ENCODE data around the gene MYRIP.
"Not testable (repeated sequence)": the region's sequence is repeated elsewhere in the genome, so short reads cannot be mapped to it uniquely, and the experiment has no call there.

The MYRIP gene

DNA sequence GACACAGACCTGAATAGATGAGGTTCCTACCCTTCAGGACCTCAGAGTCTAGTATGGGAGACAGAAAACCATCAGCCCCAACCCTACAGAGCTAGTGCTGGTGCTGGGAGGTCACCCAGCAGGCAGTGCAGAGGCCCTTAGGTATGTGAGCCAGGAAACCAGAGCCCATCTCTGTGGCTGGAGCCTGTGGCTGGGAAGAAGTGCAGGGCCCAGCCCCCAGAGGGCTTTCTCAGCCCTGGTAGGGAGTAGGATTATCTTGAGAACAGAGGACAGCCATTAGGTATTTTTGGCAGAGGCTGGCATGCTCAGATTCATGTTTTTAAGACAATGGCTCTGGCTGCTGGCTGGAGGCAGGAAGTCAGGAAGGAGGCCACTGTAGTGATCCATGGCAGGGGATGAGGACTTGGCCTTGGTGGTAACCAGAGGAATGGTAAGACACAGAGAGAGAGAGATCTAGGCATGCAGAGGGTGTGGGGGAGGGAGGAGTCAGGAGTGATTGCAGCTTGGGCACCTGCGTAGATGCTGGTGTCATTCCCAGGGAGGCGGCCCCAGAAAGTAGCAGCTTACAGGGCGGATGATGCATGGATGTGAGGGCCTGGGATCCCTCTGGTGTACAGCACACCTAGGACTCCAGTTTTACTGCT lies 279.2 kb downstream of the MYRIP start:
- DNase-seq: no peak

GRCh38 chr3:40096661-40097111 lies 287.3 kb downstream of the MYRIP start:
- DNase-seq: peak; percentile 19

- DNase-seq: no peak
These were observed 288.0 kb downstream of the MYRIP start for GRCh38 chr3:40097131-40098117.

DNA sequence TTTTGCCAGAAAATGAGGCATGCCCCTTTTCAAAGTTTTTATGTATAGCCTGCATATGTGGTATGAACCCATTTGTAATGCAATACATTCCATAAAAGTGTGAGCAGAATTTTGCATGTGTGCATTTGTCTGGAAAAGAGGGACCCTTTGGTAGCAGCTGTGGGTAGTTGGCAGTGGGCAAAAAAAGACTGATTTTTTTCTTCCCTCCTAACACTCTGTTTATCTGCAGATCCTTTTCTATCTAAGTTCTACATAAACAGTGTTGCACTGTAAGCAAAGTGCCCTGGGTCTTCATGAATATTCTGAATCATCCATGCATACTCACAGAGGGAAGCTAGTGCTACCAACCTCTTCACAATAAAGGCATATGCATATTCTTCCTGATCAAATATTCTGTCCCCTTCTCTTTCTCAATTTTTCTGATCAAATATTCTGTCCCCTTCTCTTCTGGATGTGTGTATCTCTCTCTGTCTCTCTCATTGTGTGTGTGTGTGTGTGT lies 288.9 kb downstream of the MYRIP start:
- no peak for DNase-seq

GRCh38 chr3:40099871-40100270 lies 290.5 kb downstream of the MYRIP start:
- DNase-seq: no peak

DNA sequence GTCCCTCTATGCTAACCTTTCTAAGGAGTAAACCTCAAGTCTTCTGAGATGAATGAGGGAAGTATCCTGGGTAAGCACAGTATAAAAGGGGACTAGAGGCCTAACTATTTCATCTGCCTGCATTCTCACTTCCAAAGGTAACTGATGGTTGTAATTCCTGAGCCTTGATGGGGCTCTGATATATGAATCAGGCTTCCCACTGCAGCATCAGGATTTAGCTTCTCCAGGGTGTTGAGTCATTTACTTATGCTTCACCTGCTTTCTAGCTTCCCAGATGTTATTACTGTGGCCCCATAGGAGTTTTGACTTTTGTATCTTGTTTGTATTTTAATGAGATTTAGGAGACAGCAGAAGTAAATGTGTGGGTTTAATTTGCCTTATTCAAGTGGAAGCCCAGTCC lies 292.8 kb downstream of the MYRIP start:
- DNase-seq: no peak

GRCh38 chr3:40103829-40104228 lies 294.4 kb downstream of the MYRIP start:
- DNase-seq: no peak

GRCh38 chr3:40104441-40104840 lies 295.0 kb downstream of the MYRIP start:
- no peak for DNase-seq

DNA sequence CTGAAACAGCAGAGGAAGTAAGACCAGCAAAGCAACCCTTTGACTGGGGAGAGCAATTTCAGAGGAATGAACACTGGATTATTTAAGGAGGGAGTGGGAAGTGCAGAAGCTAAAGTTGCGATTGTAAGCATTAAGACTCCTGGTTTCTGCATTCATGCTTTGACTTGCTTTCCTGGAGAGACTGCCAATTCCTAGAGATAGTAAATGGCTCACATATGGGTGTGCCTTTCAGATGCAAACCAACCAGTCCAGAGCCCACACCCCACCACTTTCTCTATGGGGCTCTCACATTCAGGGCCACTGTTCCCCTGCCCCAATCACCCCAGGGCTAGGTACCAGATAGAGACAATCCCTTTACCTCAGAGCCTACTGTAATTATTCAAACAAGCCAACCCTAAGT lies 299.2 kb downstream of the MYRIP start:
- DNase-seq: no peak

DNA sequence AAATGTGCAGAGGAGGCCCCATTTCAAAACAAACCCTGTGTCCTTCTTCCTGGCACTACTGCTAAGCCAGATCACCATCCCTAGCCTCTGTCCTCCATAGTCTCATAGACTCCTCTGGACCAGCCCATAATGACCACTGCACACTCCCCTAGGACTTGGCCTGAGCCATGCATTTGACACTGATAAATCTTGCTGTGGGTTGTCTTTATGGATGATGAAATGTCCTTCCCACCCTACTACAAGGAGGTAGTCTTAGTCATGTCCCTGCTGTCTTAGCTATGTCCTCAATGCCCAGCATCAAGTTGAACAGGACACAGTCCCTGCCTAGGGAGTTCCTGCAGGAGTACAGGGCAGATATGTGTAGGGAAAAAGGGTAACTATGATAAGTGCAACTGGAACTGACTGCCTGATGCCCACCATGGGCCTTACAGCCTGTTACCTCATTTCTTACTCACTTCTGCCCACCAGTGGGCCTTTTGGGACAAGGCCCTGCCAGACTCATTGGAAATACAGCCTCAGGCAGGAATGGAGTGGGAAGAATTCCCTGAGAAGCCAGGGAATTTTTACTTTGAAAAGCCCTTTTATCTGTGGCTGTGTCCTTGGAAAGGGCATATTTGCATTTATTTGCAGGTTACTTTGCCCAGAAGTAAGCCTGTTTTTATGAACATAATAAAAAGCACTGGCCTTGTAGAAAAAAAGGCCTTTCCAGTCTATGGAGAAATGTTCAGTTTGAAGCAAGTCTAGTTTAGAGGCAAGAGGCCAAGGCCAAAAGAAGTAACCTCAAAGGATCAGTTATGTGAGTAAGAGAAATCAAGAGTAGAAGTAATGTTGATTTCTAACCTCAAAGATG lies 300.5 kb downstream of the MYRIP start:
- DNase-seq: no peak

- no peak for DNase-seq
These were observed 307.2 kb downstream of the MYRIP start for GRCh38 chr3:40116478-40117177.

- no peak for DNase-seq
These were observed 308.7 kb downstream of the MYRIP start for GRCh38 chr3:40118091-40118490.

DNA sequence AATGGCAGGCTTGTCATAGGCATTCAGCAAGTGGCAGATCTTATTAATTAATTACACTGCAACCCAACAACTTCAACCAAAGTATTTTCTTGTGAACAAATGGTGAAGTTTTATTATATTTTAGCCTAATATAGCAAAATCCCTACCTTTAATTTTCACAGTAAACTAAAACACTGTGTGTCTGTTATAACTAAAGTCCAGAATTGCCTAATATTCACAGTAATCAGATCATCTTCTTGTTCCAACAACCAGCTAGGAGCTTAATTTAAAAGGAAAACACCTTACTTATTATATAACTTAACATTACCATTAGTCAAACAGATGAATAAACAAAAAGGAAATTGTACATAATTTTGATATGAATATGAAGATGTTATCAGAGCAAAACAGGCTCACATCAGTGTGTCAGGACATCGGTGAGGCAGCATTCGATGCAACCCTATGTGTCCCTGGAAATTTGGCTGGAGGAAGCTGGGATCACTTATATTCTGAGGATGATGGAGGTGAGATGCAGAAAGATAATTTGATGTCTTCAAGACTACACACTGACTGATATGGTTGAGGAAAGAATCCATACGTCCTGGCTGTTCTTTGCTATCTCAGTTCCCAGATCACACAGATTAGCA lies 310.8 kb downstream of the MYRIP start:
- no peak for DNase-seq

DNA sequence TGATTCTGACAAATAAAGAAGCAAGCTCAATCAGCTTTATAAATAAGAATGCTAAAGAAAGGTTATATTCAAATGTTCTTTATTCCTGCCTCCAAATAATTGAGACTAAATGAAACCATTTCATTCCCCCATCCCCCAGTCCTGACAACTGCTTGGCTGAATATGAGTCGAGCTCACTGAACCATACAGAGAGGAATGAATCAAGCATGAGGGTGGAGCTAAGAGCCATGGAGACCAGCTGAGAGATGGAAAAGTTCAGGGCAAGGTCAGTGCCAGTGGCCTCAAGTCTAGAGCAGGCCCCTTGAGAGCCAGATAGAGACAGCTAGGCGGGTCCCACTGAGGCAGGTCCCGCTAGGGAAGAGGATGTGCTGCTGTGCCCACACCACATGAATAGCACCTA lies 311.4 kb downstream of the MYRIP start:
- peak; percentile 6 for DNase-seq

DNA sequence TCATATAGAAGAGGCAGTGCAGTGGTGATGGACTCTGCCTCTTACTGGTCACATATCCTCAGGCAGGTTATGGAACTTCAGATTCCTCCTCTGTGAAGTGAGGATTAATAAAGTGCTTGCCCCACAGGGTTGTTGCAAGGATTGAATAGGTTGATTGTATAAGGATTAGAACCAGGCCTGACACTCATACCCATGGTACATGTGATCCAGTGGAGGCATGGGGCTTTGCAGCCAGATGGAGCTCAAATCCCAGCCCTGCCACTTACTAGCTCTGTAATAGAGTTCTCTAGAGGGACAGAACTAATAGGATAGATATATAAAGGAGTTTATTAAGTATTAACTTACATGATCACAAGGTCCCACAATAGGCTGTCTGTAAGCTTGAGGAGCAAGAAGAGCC lies 315.5 kb downstream of the MYRIP start:
- DNase-seq: no peak

DNA sequence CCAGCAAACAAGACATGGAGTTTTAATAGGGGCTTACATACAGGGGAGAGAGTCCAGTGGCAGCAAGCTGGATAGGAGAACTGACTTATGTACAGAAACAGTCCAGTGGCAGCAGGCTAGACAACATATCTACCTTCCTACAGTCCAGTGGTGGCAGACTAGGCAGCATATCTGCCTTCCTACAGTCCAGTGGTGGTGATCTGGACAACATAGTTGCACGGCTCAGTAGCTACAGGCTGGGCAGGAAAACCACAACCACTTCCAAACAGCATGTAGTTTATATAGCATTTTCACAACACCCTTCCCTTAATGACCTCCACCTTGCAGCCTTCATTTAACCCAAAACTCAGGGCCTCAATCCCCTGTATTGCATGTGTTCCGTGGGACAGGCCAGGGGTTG lies 318.8 kb downstream of the MYRIP start:
- no peak for DNase-seq

- no peak for DNase-seq
These were observed 320.1 kb downstream of the MYRIP start for GRCh38 chr3:40129510-40129909.

GRCh38 chr3:40129981-40130380 lies 320.6 kb downstream of the MYRIP start:
- DNase-seq: no peak

- DNase-seq: no peak
These were observed 321.3 kb downstream of the MYRIP start for GRCh38 chr3:40130721-40131120.

DNA sequence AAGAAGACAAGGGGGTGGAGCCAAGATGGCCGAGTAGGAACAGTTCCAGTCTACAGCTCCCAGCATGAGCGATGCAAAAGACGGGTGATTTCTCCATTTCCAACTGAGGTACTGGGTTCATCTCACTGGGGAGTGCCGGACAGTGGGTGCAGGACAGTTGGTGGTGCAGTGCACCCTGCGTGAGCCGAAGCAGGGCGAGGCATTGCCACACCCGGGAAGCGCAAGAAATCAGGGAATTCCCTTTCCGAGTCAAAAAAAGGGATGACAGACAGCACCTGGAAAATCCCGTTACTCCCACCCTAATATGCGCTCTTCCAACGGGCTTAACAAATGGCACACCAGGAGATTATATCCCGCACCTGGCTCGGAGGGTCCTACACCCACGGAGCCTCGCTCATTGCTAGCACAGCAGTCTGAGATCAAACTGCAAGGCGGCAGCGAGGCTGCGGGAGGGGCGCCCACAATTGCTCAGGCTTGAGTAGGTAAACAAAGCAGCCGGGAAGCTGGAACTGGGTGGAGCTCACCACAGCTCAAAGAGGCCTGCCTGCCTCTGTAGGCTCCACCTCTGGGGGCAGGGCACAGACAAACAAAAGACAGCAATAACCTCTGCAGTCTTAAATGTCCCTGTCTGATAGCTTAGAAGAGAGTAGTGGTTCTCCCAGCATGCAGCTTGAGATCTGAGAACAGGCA lies 324.6 kb downstream of the MYRIP start:
- DNase-seq: not testable (repeated sequence)

DNA sequence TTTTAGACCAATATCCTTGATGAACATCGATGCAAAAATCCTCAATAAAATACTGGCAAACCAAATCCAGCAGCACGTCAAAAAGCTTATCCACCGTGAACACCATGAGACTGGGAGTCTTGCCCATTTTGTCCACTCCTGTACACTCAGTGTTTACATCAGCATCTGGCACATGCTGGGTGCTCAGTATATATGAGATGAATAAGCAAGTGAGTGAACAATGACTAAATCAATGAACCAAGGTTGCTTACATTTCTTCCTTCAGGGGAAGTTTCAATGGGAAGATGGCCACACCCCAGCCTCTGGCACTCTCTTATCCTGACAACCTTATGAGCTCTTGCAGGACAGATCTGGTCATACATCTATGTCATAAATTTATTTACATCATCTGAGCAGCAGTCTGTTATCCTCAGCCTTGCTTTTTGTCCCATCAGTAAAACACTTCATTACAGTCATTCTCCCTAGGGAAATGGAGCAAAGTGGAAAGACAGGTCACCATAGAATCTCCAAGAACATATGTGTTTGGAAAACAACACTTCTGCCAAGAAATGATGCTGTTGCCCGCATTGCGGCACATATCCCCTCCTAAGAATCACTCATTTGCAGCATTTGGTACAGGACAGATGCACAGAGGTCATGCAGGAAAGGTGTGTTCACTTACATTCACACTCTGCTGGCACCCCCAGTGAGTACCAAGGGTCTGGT lies 328.3 kb downstream of the MYRIP start:
- no peak for DNase-seq

Data from DMS79 (cell line).